ENCODE data around the gene INHBA.

DNA sequence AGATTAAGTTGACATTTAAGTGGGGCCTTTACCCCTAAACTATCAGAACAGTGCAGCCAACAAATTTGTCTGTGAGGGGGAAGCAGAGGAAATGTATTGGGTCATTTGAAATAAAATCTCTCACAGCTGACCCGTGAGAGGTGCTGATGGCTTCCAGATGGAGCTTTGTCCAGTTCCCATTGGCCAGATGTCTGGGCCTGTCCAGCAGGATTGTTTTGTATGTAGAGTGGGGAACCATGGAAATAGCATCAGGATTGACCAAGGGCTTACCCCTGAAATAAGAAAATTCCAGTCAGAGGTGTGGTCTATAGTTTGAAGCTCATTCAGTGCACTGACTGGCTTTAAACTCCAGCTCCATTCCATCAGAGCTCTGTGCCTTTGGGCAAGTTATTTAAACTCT, 50.6 kb downstream of the INHBA start:
- TF ChIP-seq, protein P1, sequence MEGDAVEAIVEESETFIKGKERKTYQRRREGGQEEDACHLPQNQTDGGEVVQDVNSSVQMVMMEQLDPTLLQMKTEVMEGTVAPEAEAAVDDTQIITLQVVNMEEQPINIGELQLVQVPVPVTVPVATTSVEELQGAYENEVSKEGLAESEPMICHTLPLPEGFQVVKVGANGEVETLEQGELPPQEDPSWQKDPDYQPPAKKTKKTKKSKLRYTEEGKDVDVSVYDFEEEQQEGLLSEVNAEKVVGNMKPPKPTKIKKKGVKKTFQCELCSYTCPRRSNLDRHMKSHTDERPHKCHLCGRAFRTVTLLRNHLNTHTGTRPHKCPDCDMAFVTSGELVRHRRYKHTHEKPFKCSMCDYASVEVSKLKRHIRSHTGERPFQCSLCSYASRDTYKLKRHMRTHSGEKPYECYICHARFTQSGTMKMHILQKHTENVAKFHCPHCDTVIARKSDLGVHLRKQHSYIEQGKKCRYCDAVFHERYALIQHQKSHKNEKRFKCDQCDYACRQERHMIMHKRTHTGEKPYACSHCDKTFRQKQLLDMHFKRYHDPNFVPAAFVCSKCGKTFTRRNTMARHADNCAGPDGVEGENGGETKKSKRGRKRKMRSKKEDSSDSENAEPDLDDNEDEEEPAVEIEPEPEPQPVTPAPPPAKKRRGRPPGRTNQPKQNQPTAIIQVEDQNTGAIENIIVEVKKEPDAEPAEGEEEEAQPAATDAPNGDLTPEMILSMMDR (IDR thresholded peaks at IDR 0.05; ENCODE audit: low read depth, low read length, poor library complexity, severe bottlenecking), result no peak
- TF ChIP-seq EZH2phosphoT487 (IDR thresholded peaks at IDR 0.05; ENCODE audit: borderline replicate concordance, low read length), result no peak
